ENCODE results near the gene CX3CR1. TPM values are rescaled to one million over a fixed set of nuclear protein-coding genes. Genes with fewer than 3 reads are reported as not detected.
A peak's percentile ranks its signal among the peaks of the same experiment; 100 is the strongest.

The CX3CR1 gene
- total RNA-seq, 1 donor from 2014 or later = not detected

GRCh38 chr3:39234651-39235050 lies 45.2 kb downstream of the CX3CR1 start:
- Mint-ChIP-seq H3K36me3 (no peaks in the 10 kb centered on the region), H3K27me3 (ENCODE audit: insufficient read depth, low read depth) (peaks cover 5% of the 10 kb centered on the region), H3K27ac (no peak overlapping the region), H3K4me1 (no peaks in the 10 kb centered on the region), H3K9me3 (peaks cover 8% of the 10 kb centered on the region), H3K4me3 (no peak overlapping the region)
- Histone ChIP-seq H3K27me3 (no peaks in the 10 kb centered on the region), H2AFZ (replicated peaks) (no peak overlapping the region), H3K9ac (no peak overlapping the region), H3K4me2 (no peak overlapping the region), H3K79me2 (ENCODE audit: low read depth) (no peaks in the 10 kb centered on the region), H3K27ac (no peak overlapping the region), H3K36me3 (no peaks in the 10 kb centered on the region), H3F3A (ENCODE audit: low read depth) (no peaks in the 10 kb centered on the region), H4K20me1 (ENCODE audit: low read depth) (no peaks in the 10 kb centered on the region), H3K9me3 (ENCODE audit: low read depth) (no peaks in the 10 kb centered on the region), H3K4me1 (no peaks in the 10 kb centered on the region), H3K4me3 (no peak overlapping the region)
- DNase-seq (ENCODE audit: low spot score) = no peak
- no peak for TF ChIP-seq EZH2 (IDR thresholded peaks at IDR 0.05)
- no peak for TF ChIP-seq CTCF (IDR thresholded peaks at IDR 0.05)
- TF ChIP-seq EZH2phosphoT487 (IDR thresholded peaks at IDR 0.05) = no peak

GRCh38 chr3:39232859-39233258 lies 47.0 kb downstream of the CX3CR1 start:
- no peaks in the 10 kb centered on the region for H3K27me3 ChIP-seq
- no peak overlapping the region for H3K27ac ChIP-seq
- Mint-ChIP-seq H3K9me3 (peaks cover 8% of the 10 kb centered on the region), H3K36me3 (no peaks in the 10 kb centered on the region), H3K27me3 (ENCODE audit: insufficient read depth, low read depth) (peaks cover 5% of the 10 kb centered on the region), H3K4me1 (no peaks in the 10 kb centered on the region), H3K27ac (no peak overlapping the region), H3K4me3 (no peak overlapping the region)
- H3K4me1 ChIP-seq = no peaks in the 10 kb centered on the region
- no peaks in the 10 kb centered on the region for H4K20me1 ChIP-seq (ENCODE audit: low read depth)
- H2AFZ ChIP-seq (replicated peaks) = peak overlapping the region; percentile 63
- H3K9ac ChIP-seq = no peak overlapping the region
- H3F3A ChIP-seq (ENCODE audit: low read depth) = no peaks in the 10 kb centered on the region
- TF ChIP-seq EZH2 (IDR thresholded peaks at IDR 0.05) (no peak), CTCF (IDR thresholded peaks at IDR 0.05) (no peak), EZH2phosphoT487 (IDR thresholded peaks at IDR 0.05) (no peak)
- H3K79me2 ChIP-seq (ENCODE audit: low read depth) = no peaks in the 10 kb centered on the region
- DNase-seq (ENCODE audit: low spot score) = no peak
- no peaks in the 10 kb centered on the region for H3K9me3 ChIP-seq (ENCODE audit: low read depth)
- H3K4me3 ChIP-seq = no peak overlapping the region
- H3K4me2 ChIP-seq = no peak overlapping the region
- no peaks in the 10 kb centered on the region for H3K36me3 ChIP-seq

- H3F3A ChIP-seq (ENCODE audit: low read depth) = no peaks in the 10 kb centered on the region
- H4K20me1 ChIP-seq (ENCODE audit: low read depth) = no peaks in the 10 kb centered on the region
- Mint-ChIP-seq H3K4me3 (no peak overlapping the region), H3K36me3 (no peaks in the 10 kb centered on the region), H3K9me3 (peaks cover 8% of the 10 kb centered on the region), H3K27me3 (ENCODE audit: insufficient read depth, low read depth) (peaks cover 5% of the 10 kb centered on the region), H3K27ac (no peak overlapping the region), H3K4me1 (no peaks in the 10 kb centered on the region)
- H3K4me3 ChIP-seq = no peak overlapping the region
- no peaks in the 10 kb centered on the region for H3K36me3 ChIP-seq
- H3K4me2 ChIP-seq = no peak overlapping the region
- H3K4me1 ChIP-seq = no peaks in the 10 kb centered on the region
- H3K27me3 ChIP-seq = no peaks in the 10 kb centered on the region
- H2AFZ ChIP-seq (replicated peaks) = no peak overlapping the region
- no peak overlapping the region for H3K9ac ChIP-seq
- no peak overlapping the region for H3K27ac ChIP-seq
- DNase-seq (ENCODE audit: low spot score) = no peak
- H3K9me3 ChIP-seq (ENCODE audit: low read depth) = no peaks in the 10 kb centered on the region
- H3K79me2 ChIP-seq (ENCODE audit: low read depth) = no peaks in the 10 kb centered on the region
- no peak for TF ChIP-seq EZH2phosphoT487 (IDR thresholded peaks at IDR 0.05)
- TF ChIP-seq CTCF (IDR thresholded peaks at IDR 0.05) = no peak
- no peak for TF ChIP-seq EZH2 (IDR thresholded peaks at IDR 0.05)
Measured at GRCh38 chr3:39230453-39230852, 49.4 kb downstream of the CX3CR1 start.

Data from neural progenitor cell (in vitro differentiated cells).